OCI-LY7 (cell line): ENCODE measurements around the gene FAM76A. TPM values are rescaled to one million over a fixed set of nuclear protein-coding genes. Genes with fewer than 3 reads are reported as not detected.

Experiments
- BruUV-seq: library from RNA; stranded (reverse); fragments of 400-500 nt; replicated peaks from 2 replicates; lab custom pipeline; 2021; lab: Mats Ljungman, UMichigan
- CTCF ChIA-PET: fragments of 300-600 bp; sonication (Branson Sonifier 250); formaldehyde crosslinking; loops from one replicate; lab custom pipeline; 2022; ENCODE audit warnings: antibody characterized with exemption; ENCODE audit not compliant: unreplicated experiment; lab: Charles Lee
- POLR2A ChIA-PET: fragments of 300-600 bp; sonication (Branson Sonifier 250); formaldehyde crosslinking; loops from one replicate; lab custom pipeline; 2022; ENCODE audit warnings: antibody characterized with exemption; lab: Charles Lee
- DNase-seq: peaks from one replicate; pipeline ENCODE4 v3.0.0-alpha.2; 2015; ENCODE audit warnings: low spot score
- H2AFZ ChIP-seq: fragments of 200-600 bp; sonication (generic), shearing (Covaris generic); 2 replicates; pipeline ENCODE4 v1.6.1; 2014; ENCODE audit warnings: mild to moderate bottlenecking, antibody characterized with exemption, low read length, moderate library complexity
- H3K27ac ChIP-seq: fragments of 200-600 bp; sonication (generic); 2 replicates; pipeline ENCODE4 v1.5.1; 2014; ENCODE audit warnings: mixed run types, low read depth, mild to moderate bottlenecking, moderate library complexity, low read length, inconsistent platforms; ENCODE audit not compliant: poor library complexity, severe bottlenecking
- H3K36me3 ChIP-seq: fragments of 200-600 bp; sonication (generic); 2 replicates; pipeline ENCODE4 v1.6.1; 2014; ENCODE audit warnings: mild to moderate bottlenecking, antibody characterized with exemption, low read length, moderate library complexity, mixed read lengths; ENCODE audit not compliant: insufficient read depth
- H3K4me1 ChIP-seq: fragments of 200-600 bp; sonication (generic); 2 replicates; pipeline ENCODE4 v1.5.1; 2014; ENCODE audit warnings: mild to moderate bottlenecking, low read length; ENCODE audit not compliant: insufficient read depth, poor library complexity, severe bottlenecking
- H3K4me2 ChIP-seq: fragments of 200-600 bp; sonication (generic); 2 replicates; pipeline ENCODE4 v1.6.1; 2014; ENCODE audit warnings: mild to moderate bottlenecking, low read length
- H3K4me3 ChIP-seq: fragments of 200-600 bp; sonication (generic); 2 replicates; pipeline ENCODE4 v1.5.1; 2014; ENCODE audit warnings: mild to moderate bottlenecking, low read depth, low read length; ENCODE audit not compliant: poor library complexity, severe bottlenecking
- H3K79me2 ChIP-seq: fragments of 200-600 bp; sonication (generic); 2 replicates; pipeline ENCODE4 v1.6.1; 2016; ENCODE audit warnings: low read depth, mild to moderate bottlenecking, low read length, moderate library complexity, mixed read lengths; ENCODE audit not compliant: insufficient read depth
- H3K9me2 ChIP-seq: fragments of 200-600 bp; sonication (generic); 2 replicates; pipeline ENCODE4 v1.6.1; 2016; ENCODE audit warnings: mild to moderate bottlenecking, low read length, mixed read lengths; ENCODE audit not compliant: insufficient read depth
- H3K9me3 ChIP-seq: fragments of 200-600 bp; sonication (generic); 2 replicates; pipeline ENCODE4 v1.6.1; 2014; ENCODE audit warnings: mild to moderate bottlenecking, mixed run types, low read length, mixed read lengths
- H4K20me1 ChIP-seq: fragments of 200-600 bp; sonication (generic); 2 replicates; pipeline ENCODE4 v1.6.1; 2014; ENCODE audit warnings: mild to moderate bottlenecking, antibody characterized with exemption, low read length, moderate library complexity, mixed read lengths; ENCODE audit not compliant: insufficient read depth
- EZH2phosphoT487 ChIP-seq: fragments of 200-600 bp; sonication (generic); IDR thresholded peaks from 2 replicates; pipeline ENCODE4 v1.6.1; 2018; ENCODE audit warnings: low read depth, borderline replicate concordance, mild to moderate bottlenecking, mixed run types, antibody characterized with exemption, low read length, moderate library complexity, mixed read lengths
- intact Hi-C: fragments of 100-400 bp; cut with micrococcal nuclease; formaldehyde crosslinking; loops from one replicate; pipeline ENCODE4 v1.10.0; 2022; ENCODE audit not compliant: unreplicated experiment
- total RNA-seq, 2 experiments: library from RNA; depleted of rRNA in 1 of 2; stranded (reverse); fragments of >200 nt in 1 of 2; shearing (Covaris generic) in 1 of 2; gene quantifications; 2 replicates each; pipeline ENCODE4 v1.2.3, GENCODE V29; 2014 to 2022
- TF ChIP-seq, protein P1 (sequence below): fragments of 200-600 bp; sonication (generic); conservative IDR thresholded peaks from 2 replicates; pipeline ENCODE4 v1.5.1; 2014; ENCODE audit warnings: mild to moderate bottlenecking, antibody characterized with exemption, low read length, moderate library complexity, mixed read lengths

The FAM76A gene
- total RNA-seq, 2 experiments from 2014 or later: 16.3 to 18.6 TPM

DNA sequence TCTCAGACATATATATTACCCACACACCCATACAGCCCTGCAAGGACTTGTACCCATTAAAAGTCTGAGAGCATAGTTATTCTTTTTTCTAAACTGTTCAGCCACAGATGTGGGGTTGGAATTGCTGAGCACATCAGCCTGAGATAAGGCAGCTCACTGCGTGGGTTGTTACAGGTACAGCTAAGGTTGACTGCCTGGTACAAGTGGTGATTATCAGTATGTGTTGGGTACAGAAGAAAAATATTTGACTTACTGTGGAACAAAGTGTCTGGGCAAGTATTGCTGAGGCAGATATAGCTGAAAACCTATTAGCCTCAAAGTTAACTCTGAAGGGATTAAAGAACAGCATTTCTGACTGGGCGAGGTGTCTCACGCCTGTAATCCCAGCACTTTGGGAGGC, 52.3 kb downstream of the FAM76A start:
- intact Hi-C loops: no loop called here
- Histone ChIP-seq H3K4me3 (no peak overlapping the region), H3K79me2 (peaks cover 25% of the 10 kb centered on the region), H2AFZ (no peak overlapping the region), H3K36me3 (peaks cover 11% of the 10 kb centered on the region; the same call in 1 of the 2 replicates), H3K9me2 (no peaks in the 10 kb centered on the region), H3K4me2 (no peak overlapping the region), H3K4me1 (peaks cover 12% of the 10 kb centered on the region), H3K27ac (no peak overlapping the region), H4K20me1 (no peaks in the 10 kb centered on the region), H3K9me3 (no peaks in the 10 kb centered on the region)
- DNase-seq: no peak
- ChIA-PET POLR2A (interaction anchor here (0.5 to 0.6 kb wide), 3 partner anchors 28 to 215 kb away, joined by 3 to 4 read pairs (median 3); no protein-coding TSS in a partner anchor), CTCF (no interaction called here)
- no peak for TF ChIP-seq EZH2phosphoT487
- TF ChIP-seq, protein P1, sequence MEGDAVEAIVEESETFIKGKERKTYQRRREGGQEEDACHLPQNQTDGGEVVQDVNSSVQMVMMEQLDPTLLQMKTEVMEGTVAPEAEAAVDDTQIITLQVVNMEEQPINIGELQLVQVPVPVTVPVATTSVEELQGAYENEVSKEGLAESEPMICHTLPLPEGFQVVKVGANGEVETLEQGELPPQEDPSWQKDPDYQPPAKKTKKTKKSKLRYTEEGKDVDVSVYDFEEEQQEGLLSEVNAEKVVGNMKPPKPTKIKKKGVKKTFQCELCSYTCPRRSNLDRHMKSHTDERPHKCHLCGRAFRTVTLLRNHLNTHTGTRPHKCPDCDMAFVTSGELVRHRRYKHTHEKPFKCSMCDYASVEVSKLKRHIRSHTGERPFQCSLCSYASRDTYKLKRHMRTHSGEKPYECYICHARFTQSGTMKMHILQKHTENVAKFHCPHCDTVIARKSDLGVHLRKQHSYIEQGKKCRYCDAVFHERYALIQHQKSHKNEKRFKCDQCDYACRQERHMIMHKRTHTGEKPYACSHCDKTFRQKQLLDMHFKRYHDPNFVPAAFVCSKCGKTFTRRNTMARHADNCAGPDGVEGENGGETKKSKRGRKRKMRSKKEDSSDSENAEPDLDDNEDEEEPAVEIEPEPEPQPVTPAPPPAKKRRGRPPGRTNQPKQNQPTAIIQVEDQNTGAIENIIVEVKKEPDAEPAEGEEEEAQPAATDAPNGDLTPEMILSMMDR: no peak
- no TSS peak for BruUV-seq

DNA sequence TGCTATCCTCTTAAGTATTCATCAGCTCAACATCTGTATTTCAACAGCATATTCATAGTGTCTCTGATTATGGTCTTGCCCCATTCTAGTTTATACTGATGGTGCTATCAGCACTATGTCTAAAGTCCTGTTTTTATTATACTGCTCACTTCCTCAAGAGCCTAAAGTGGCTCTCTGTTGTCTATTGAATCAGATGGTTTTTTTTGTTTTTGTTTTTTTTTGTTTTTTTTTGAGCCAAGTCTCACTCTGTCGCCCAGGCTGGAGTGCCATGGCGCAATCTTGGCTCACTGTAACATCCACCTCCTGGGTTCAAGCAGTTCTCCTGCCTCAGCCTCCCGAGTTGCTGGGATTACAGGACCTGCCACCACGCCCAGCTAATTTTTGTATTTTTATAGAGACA, 53.4 kb downstream of the FAM76A start:
- ChIA-PET CTCF (no interaction called here), POLR2A (no interaction called here)
- Histone ChIP-seq H3K79me2 (peaks cover 16% of the 10 kb centered on the region), H3K27ac (no peak overlapping the region), H4K20me1 (no peaks in the 10 kb centered on the region), H3K9me3 (no peaks in the 10 kb centered on the region), H3K9me2 (no peaks in the 10 kb centered on the region), H3K4me1 (peaks cover 9% of the 10 kb centered on the region), H3K4me2 (no peak overlapping the region), H3K36me3 (peaks cover 11% of the 10 kb centered on the region; the same call in 1 of the 2 replicates), H2AFZ (no peak overlapping the region), H3K4me3 (no peak overlapping the region)
- TF ChIP-seq, protein P1: no peak
- no peak for TF ChIP-seq EZH2phosphoT487
- no TSS peak for BruUV-seq
- DNase-seq: no peak
- intact Hi-C loops: no loop called here

DNA sequence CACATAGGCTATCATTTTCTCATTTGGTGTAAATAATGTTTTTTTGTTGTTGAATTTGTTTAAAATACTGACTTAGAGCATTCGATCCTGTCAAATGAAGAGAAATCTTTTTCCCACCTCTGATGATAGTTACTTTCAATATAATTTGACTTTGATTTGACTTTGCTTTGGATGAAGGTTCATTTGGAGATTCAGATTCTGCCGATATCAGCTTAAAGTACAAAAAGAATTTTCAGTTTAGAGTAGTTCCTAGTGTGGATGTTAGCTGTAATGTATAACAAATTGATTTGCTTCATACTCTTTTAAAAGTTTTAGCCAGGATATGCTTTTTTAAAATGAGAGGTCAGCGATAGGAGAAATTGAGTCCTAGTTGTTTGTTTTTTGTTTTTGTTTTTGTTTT, 57.2 kb downstream of the FAM76A start:
- H3K79me2 ChIP-seq: no peaks in the 10 kb centered on the region; the same call in 1 of the 2 replicates
- BruUV-seq: no TSS peak
- no peaks in the 10 kb centered on the region for H4K20me1 ChIP-seq
- no peak overlapping the region for H3K4me2 ChIP-seq
- no peak overlapping the region for H3K4me3 ChIP-seq
- ChIA-PET POLR2A (interaction anchor here (0.6 to 0.8 kb wide), 4 partner anchors 12 to 29 kb away, joined by 3 to 4 read pairs (median 3); no protein-coding TSS in a partner anchor), CTCF (no interaction called here)
- no peaks in the 10 kb centered on the region for H3K4me1 ChIP-seq
- DNase-seq: no peak
- no peak overlapping the region for H3K27ac ChIP-seq
- no peak overlapping the region for H2AFZ ChIP-seq
- H3K9me2 ChIP-seq: no peaks in the 10 kb centered on the region
- H3K9me3 ChIP-seq: no peaks in the 10 kb centered on the region
- TF ChIP-seq EZH2phosphoT487: no peak
- TF ChIP-seq, protein P1: no peak
- intact Hi-C loops: no loop called here
- peaks cover 6% of the 10 kb centered on the region; the same call in 1 of the 2 replicates for H3K36me3 ChIP-seq
